Colonic mucosa (tissue), 4 donors: Measurements from ENCODE around the gene XPO6. TPM values are rescaled to one million over a fixed set of nuclear protein-coding genes. Genes with fewer than 3 reads are reported as not detected.

Experiments used
- DNase-seq: peaks from one replicate; pipeline ENCODE4 v3.0.0-alpha.2; 2020
- H3K27ac ChIP-seq: fragments of 200-600 bp; one replicate; pipeline ENCODE4 v1.8.0; 2021
- H3K27me3 ChIP-seq: fragments of 200-600 bp; one replicate; pipeline ENCODE4 v1.8.0; 2021
- H3K36me3 ChIP-seq: fragments of 200-600 bp; one replicate; pipeline ENCODE4 v1.8.0; 2021
- H3K4me1 ChIP-seq: fragments of 200-600 bp; one replicate; pipeline ENCODE4 v1.8.0; 2021; ENCODE audit warnings: mild to moderate bottlenecking
- H3K4me3 ChIP-seq: fragments of 200-600 bp; one replicate; pipeline ENCODE4 v1.8.0; 2021
- H3K9ac ChIP-seq, 2 donors: one replicate each; pipeline ENCODE4 v1.7.0; 2013; ENCODE audit warnings: control low read depth in 2 of 2, low read depth in 2 of 2, low read length in 2 of 2
- H3K9me3 ChIP-seq: fragments of 200-600 bp; one replicate; pipeline ENCODE4 v1.8.0; 2021
- CTCF ChIP-seq: fragments of 200-600 bp; IDR thresholded peaks from one replicate; pipeline ENCODE4 v1.8.0; 2022; ENCODE audit warnings: antibody characterized with exemption, mild to moderate bottlenecking
- intact Hi-C: fragments of 100-400 bp; cut with DNase I; formaldehyde crosslinking; loops from one replicate; pipeline ENCODE4 v1.14.1; 2022
- total RNA-seq, 2 donors: library from RNA; stranded (reverse); fragmentation: NEBNext Ultra II Directional in 1 of 2; extraction: Animal tissue kit (Norgen Biotek cat#: 25700) in 1 of 2; gene quantifications; one replicate each; pipeline ENCODE4 v1.2.1, GENCODE V29; 2021
- donor health status: healthy.
- donor health status: DM: no; HTN: no; CAD: no.
- donor health status: DM: no; HTN: no; CAD: no.

The XPO6 gene
- total RNA-seq, 2 donors from 2014 or later: 77.0 to 144 TPM

DNA sequence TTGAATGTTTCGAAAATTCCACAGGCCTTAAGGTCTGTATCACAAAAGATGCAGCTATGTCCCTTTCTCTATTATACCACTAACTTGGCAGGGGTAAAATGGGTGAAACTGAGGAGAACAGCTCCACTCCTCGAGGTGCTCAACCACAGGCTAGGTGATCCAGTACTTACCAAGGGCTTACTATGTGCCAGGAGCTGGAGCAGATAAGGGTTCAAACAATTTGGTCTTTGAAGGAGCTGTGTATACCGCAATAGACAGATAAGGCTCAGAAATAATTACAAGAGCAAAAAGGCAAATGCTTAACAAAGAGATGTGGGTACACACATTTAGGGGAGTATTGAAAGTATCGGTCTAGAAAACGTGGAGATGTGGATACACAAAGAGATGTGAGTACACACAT, 1.5 kb downstream of the XPO6 start:
- no peaks in the 10 kb centered on the region for H3K4me1 ChIP-seq
- no peak overlapping the region for H3K27ac ChIP-seq
- intact Hi-C loops: no loop called here
- peak overlapping the region; percentile 78 for H3K4me3 ChIP-seq
- peak overlapping the region; percentile 16 to 84 for H3K9ac ChIP-seq
- H3K36me3 ChIP-seq: no peaks in the 10 kb centered on the region
- H3K9me3 ChIP-seq: no peaks in the 10 kb centered on the region
- no peak for TF ChIP-seq CTCF
- no peaks in the 10 kb centered on the region for H3K27me3 ChIP-seq
- no peak for DNase-seq

DNA sequence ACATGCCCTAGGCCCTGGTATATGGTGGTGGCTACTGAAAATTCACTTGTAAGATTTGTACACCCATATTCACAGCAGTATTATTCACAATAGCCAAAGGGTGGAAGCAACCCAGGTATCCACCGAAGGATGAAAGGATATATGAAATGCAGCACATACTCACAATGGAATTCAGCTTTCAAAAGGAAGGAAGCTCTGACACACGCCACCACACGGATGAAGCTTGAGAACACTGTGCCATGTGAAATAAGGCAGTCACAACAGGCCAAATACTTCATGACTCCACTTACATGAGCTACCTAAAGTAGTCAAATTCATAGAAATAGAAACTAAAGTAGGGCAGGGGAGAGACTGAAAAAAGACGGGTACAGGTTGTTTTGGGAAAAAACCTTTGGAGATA, 2.9 kb downstream of the XPO6 start:
- H3K9ac ChIP-seq: no peak overlapping the region
- no peak overlapping the region for H3K4me3 ChIP-seq
- H3K9me3 ChIP-seq: no peaks in the 10 kb centered on the region
- no peak overlapping the region for H3K27ac ChIP-seq
- no peaks in the 10 kb centered on the region for H3K36me3 ChIP-seq
- DNase-seq: no peak
- no peaks in the 10 kb centered on the region for H3K4me1 ChIP-seq
- H3K27me3 ChIP-seq: no peaks in the 10 kb centered on the region
- TF ChIP-seq CTCF: no peak
- intact Hi-C loops: no loop called here

GRCh38 chr16:28208131-28208530, 3.6 kb downstream of the XPO6 start:
- DNase-seq: no peak
- intact Hi-C loops: no loop called here
- Histone ChIP-seq H3K36me3 (no peaks in the 10 kb centered on the region), H3K4me1 (no peaks in the 10 kb centered on the region), H3K9me3 (no peaks in the 10 kb centered on the region), H3K27ac (no peak overlapping the region), H3K4me3 (no peak overlapping the region), H3K9ac (no peak overlapping the region), H3K27me3 (no peaks in the 10 kb centered on the region)
- no peak for TF ChIP-seq CTCF

DNA sequence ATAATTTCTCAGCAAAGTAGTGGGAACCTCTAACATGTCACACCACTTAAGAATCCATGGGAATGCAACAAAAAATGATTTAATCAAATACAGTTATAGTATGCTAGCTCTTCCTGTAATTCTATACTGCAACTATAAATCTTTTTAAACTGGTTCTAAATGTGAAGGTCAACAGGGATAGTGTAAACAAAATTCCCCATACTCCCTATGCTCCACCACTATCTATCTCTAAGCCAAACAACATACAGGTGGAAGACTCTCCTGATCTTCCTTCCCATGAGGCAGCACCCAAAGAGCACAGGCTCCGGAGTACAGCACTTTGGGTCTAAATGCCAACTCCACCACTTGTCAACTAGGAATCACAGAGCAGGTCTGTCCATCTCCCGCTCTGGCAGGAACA, 4.4 kb downstream of the XPO6 start:
- Histone ChIP-seq H3K27me3 (no peaks in the 10 kb centered on the region), H3K4me3 (no peak overlapping the region), H3K36me3 (no peaks in the 10 kb centered on the region), H3K27ac (no peak overlapping the region), H3K4me1 (no peaks in the 10 kb centered on the region), H3K9me3 (no peaks in the 10 kb centered on the region), H3K9ac (no peak overlapping the region)
- DNase-seq: no peak
- TF ChIP-seq CTCF: no peak
- intact Hi-C loops: no loop called here

DNA sequence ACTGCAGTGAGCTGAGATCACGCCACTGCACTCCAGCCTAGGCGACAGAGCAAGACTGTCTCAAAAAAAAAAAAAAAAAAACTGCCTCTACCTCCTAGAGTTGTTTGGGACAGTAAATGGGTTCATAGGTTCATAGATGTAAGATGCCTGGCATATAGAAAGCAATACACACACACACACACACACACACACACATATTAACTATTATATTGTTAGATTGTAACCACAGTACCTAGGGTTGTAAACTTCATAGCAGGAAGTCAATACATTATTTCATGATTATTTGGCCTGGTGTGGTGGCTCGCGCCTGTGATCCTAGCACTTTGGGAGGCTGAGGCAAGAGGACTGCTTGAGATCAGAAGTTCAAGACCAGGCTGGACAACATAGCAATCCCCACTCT, 5.8 kb downstream of the XPO6 start:
- Histone ChIP-seq H3K4me3 (no peak overlapping the region), H3K4me1 (no peaks in the 10 kb centered on the region), H3K9ac (no peak overlapping the region), H3K9me3 (no peaks in the 10 kb centered on the region), H3K27me3 (no peaks in the 10 kb centered on the region), H3K27ac (no peak overlapping the region), H3K36me3 (no peaks in the 10 kb centered on the region)
- TF ChIP-seq CTCF: no peak
- intact Hi-C loops: no loop called here
- no peak for DNase-seq
